Keratinocyte (primary cell): Measurements from ENCODE around the gene SFRP4. TPM values are rescaled to one million over a fixed set of nuclear protein-coding genes. Genes with fewer than 3 reads are reported as not detected.
A peak's percentile ranks its signal among the peaks of the same experiment; 100 is the strongest.

ENCODE experiments used
- DNase-seq: peaks from one replicate; pipeline ENCODE4 v3.0.0-alpha.2; 2011; ENCODE audit warnings: low read depth, missing footprints, low spot score
- FAIRE-seq: peaks from 2 replicates; lab custom pipeline; 2011; peaks lifted over from hg19 to GRCh38; lab: Jason Lieb, UNC
- H2AFZ ChIP-seq: 2 replicates; pipeline ENCODE4 v1.6.0; 2012; ENCODE audit warnings: low read length, control low read depth, inconsistent platforms; ENCODE audit not compliant: control insufficient read depth
- H3K27ac ChIP-seq: 2 replicates; pipeline ENCODE4 v1.5.1; 2011; ENCODE audit warnings: low read length; ENCODE audit not compliant: control insufficient read depth, insufficient read depth
- H3K27me3 ChIP-seq: 3 replicates; pipeline ENCODE4 v1.6.0; 2011; ENCODE audit warnings: low read length; ENCODE audit not compliant: control insufficient read depth, insufficient read depth; ENCODE audit errors: extremely low read depth
- H3K36me3 ChIP-seq, 2 experiments: 2 replicates in 1 of 2; 3 replicates in 1 of 2; pipeline ENCODE4 v1.5.1; 2011; ENCODE audit warnings: low read length in 2 of 2, mild to moderate bottlenecking in 1 of 2; ENCODE audit not compliant: control insufficient read depth in 2 of 2, insufficient read depth in 2 of 2; ENCODE audit errors: extremely low read depth in 1 of 2
- H3K4me1 ChIP-seq: 3 replicates; pipeline ENCODE4 v1.5.1; 2011; ENCODE audit warnings: low read length; ENCODE audit not compliant: control insufficient read depth, insufficient read depth; ENCODE audit errors: extremely low read depth
- H3K4me2 ChIP-seq: 3 replicates; pipeline ENCODE4 v1.6.0; 2011; ENCODE audit warnings: low read depth, low read length; ENCODE audit not compliant: control insufficient read depth, insufficient read depth; ENCODE audit errors: extremely low read depth
- H3K4me3 ChIP-seq, 3 experiments: fragments of 200-600 bp in 1 of 3; sonication (generic) in 1 of 3; 2 replicates in 2 of 3; 3 replicates in 1 of 3; pipeline ENCODE4 v1.5.1; 2011 to 2016; ENCODE audit warnings: low read length in 3 of 3, mild to moderate bottlenecking in 3 of 3, control low read depth in 2 of 3, inconsistent platforms in 1 of 3, low read depth in 1 of 3, mixed read lengths in 1 of 3, mixed run types in 1 of 3, moderate library complexity in 1 of 3; ENCODE audit not compliant: control insufficient read depth in 2 of 3, insufficient read depth in 2 of 3; ENCODE audit errors: extremely low read depth in 1 of 3
- H3K79me2 ChIP-seq: 2 replicates; pipeline ENCODE4 v1.6.0; 2012; ENCODE audit warnings: low read length; ENCODE audit not compliant: control insufficient read depth, insufficient read depth
- H3K9ac ChIP-seq: 3 replicates; pipeline ENCODE4 v1.6.0; 2011; ENCODE audit warnings: low read length; ENCODE audit not compliant: control insufficient read depth, insufficient read depth; ENCODE audit errors: extremely low read depth
- H3K9me1 ChIP-seq: 3 replicates; pipeline ENCODE4 v1.6.0; 2011; ENCODE audit warnings: low read length; ENCODE audit not compliant: control insufficient read depth, insufficient read depth; ENCODE audit errors: extremely low read depth
- H3K9me3 ChIP-seq: 2 replicates; pipeline ENCODE4 v1.5.1; 2012; ENCODE audit warnings: low read depth, low read length; ENCODE audit not compliant: control insufficient read depth
- H4K20me1 ChIP-seq: 3 replicates; pipeline ENCODE4 v1.6.0; 2011; ENCODE audit warnings: low read length; ENCODE audit not compliant: control insufficient read depth, insufficient read depth; ENCODE audit errors: extremely low read depth
- EZH2 ChIP-seq: IDR thresholded peaks from one replicate; pipeline ENCODE4 v1.6.1; 2012; ENCODE audit warnings: inconsistent platforms, mild to moderate bottlenecking, low read length, moderate library complexity
- dilution Hi-C: fragments of 300-500 bp; cut with MboI; formaldehyde crosslinking; loops from one replicate; pipeline ENCODE4 v1.7.0; 2020; ENCODE audit warnings: low sequenced_read_pairs; ENCODE audit not compliant: extremely low pct_ligation_motif_present
- polyA plus RNA-seq, 5 experiments: library from polyadenylated mRNA; depleted of rRNA in 3 of 5; stranded (reverse) in 3 of 5; stranded (forward) in 1 of 5; unstranded in 1 of 5; fragments of >200 nt; gene quantifications; 1 replicate in 1 of 5; 2 replicates in 3 of 5; 3 replicates in 1 of 5; pipeline versions ENCODE4 v1.2.1 to v1.2.3, GENCODE V29; 2011 to 2012; ENCODE audit warnings: missing spikeins in 2 of 5, low read depth in 1 of 5, low replicate concordance in 1 of 5
- TF ChIP-seq, protein P1 (sequence below), 3 experiments: IDR thresholded peaks in 1 of 3; conservative IDR thresholded peaks in 1 of 3; optimal IDR thresholded peaks in 1 of 3; 2 replicates in 2 of 3; 3 replicates in 1 of 3; pipeline versions ENCODE3 to v1.5.1; 2011; ENCODE audit warnings: low read length in 3 of 3, mild to moderate bottlenecking in 3 of 3, moderate library complexity in 2 of 3, control low read depth in 1 of 3, inconsistent platforms in 1 of 3; ENCODE audit not compliant: insufficient read depth in 2 of 3; ENCODE audit errors: extremely low read depth in 1 of 3

The SFRP4 gene
- polyA plus RNA-seq, 1 donor (not counting 4 experiments of a cell fraction or from before 2014, with no cell fraction given), result not detected

DNA sequence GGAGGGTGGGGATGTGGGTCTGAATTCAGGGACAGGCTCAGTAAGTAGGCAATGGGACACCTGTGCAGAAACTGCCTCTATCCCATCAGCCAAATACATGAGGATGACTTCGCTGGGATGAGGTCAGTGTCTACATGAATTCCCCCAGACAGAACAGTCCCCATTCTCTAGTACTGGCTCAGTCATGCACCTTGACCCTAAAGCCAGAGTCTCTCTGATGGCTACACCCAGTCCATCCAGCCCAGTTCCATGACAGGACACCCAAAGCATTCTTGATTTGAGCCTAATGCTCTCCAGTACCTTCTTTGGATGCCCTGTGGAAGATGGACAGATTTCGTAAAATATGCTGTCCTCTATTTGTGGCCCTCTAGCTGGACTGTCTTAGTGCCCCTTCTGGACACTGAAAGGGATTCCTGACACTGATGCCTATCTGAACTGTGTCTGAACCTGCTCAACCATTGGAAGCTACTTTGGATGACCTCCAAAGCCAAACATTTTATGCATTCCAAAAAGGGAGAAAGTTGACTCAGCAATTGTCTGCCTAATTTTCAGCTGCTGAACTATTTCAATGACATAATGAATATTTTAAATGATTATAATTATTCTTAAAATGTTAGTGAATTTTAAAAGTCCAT is 14.6 kb downstream of the SFRP4 start:
- no peak overlapping the region for H3K4me3 ChIP-seq
- no peaks in the 10 kb centered on the region for H3K79me2 ChIP-seq
- no peaks in the 10 kb centered on the region for H3K27me3 ChIP-seq
- no peaks in the 10 kb centered on the region for H3K9me1 ChIP-seq
- H3K27ac ChIP-seq, result no peak overlapping the region
- H3K4me2 ChIP-seq, result no peak overlapping the region
- dilution Hi-C loops, result no loop called here
- no peak for FAIRE-seq
- H2AFZ ChIP-seq, result no peak overlapping the region
- no peak for DNase-seq
- H3K9ac ChIP-seq, result no peak overlapping the region
- H4K20me1 ChIP-seq, result no peaks in the 10 kb centered on the region
- H3K9me3 ChIP-seq, result no peaks in the 10 kb centered on the region
- TF ChIP-seq, protein P1, sequence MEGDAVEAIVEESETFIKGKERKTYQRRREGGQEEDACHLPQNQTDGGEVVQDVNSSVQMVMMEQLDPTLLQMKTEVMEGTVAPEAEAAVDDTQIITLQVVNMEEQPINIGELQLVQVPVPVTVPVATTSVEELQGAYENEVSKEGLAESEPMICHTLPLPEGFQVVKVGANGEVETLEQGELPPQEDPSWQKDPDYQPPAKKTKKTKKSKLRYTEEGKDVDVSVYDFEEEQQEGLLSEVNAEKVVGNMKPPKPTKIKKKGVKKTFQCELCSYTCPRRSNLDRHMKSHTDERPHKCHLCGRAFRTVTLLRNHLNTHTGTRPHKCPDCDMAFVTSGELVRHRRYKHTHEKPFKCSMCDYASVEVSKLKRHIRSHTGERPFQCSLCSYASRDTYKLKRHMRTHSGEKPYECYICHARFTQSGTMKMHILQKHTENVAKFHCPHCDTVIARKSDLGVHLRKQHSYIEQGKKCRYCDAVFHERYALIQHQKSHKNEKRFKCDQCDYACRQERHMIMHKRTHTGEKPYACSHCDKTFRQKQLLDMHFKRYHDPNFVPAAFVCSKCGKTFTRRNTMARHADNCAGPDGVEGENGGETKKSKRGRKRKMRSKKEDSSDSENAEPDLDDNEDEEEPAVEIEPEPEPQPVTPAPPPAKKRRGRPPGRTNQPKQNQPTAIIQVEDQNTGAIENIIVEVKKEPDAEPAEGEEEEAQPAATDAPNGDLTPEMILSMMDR (optimal IDR thresholded peaks at IDR 0.05 in 1 of 3, IDR thresholded peaks at IDR 0.05 in 1 of 3, conservative IDR thresholded peaks at IDR 0.05 in 1 of 3; ENCODE audit: extremely low read depth in 1 of 3, insufficient read depth in 2 of 3, low read length in 3 of 3), result no peak
- TF ChIP-seq EZH2, result no peak
- no peaks in the 10 kb centered on the region for H3K36me3 ChIP-seq
- H3K4me1 ChIP-seq, result no peaks in the 10 kb centered on the region

DNA sequence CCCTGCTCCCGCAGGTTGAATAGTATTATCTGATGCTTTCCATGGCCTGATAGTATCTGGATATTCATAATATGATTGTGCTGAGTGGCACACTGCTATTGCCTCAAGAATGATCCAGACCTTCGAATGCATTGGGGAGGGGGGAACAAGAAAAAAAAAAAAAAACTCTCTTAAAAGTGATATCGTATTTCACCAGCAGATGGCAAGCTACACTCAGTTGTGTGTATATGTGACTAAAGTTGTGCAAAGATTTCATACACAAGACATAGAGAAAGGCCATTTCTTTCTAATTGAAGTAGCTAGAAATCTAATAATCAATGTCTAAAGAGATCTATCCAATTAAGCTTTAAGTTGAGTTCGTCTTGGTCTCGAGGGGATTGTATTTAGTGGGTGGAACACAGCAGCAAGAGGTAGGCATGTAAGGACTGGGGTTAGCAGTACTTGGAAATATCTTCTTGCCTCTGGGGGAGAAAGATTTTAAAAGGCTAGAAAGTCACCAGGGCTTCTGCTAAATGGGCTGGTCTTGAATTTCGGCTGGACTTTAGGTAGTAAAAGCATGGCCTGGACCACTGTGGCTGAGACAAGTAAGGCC is 15.3 kb downstream of the SFRP4 start:
- Histone ChIP-seq H3K4me2 (no peak overlapping the region), H3K27ac (no peak overlapping the region), H3K79me2 (no peaks in the 10 kb centered on the region), H3K27me3 (no peaks in the 10 kb centered on the region), H3K9me3 (no peaks in the 10 kb centered on the region), H3K9ac (no peak overlapping the region), H3K9me1 (no peaks in the 10 kb centered on the region), H4K20me1 (no peaks in the 10 kb centered on the region), H3K36me3 (no peaks in the 10 kb centered on the region), H3K4me1 (no peaks in the 10 kb centered on the region), H2AFZ (no peak overlapping the region), H3K4me3 (no peak overlapping the region)
- no peak for FAIRE-seq
- no peak for DNase-seq
- dilution Hi-C loops, result no loop called here
- TF ChIP-seq, protein P1 (optimal IDR thresholded peaks at IDR 0.05 in 1 of 3, IDR thresholded peaks at IDR 0.05 in 1 of 3, conservative IDR thresholded peaks at IDR 0.05 in 1 of 3; ENCODE audit: extremely low read depth in 1 of 3, insufficient read depth in 2 of 3, low read length in 3 of 3), result peak in 2 of 3 experiments; percentile 25 to 30
- TF ChIP-seq EZH2, result no peak
